ENCODE results near the gene APOA5.

Gene APOA5

DNA sequence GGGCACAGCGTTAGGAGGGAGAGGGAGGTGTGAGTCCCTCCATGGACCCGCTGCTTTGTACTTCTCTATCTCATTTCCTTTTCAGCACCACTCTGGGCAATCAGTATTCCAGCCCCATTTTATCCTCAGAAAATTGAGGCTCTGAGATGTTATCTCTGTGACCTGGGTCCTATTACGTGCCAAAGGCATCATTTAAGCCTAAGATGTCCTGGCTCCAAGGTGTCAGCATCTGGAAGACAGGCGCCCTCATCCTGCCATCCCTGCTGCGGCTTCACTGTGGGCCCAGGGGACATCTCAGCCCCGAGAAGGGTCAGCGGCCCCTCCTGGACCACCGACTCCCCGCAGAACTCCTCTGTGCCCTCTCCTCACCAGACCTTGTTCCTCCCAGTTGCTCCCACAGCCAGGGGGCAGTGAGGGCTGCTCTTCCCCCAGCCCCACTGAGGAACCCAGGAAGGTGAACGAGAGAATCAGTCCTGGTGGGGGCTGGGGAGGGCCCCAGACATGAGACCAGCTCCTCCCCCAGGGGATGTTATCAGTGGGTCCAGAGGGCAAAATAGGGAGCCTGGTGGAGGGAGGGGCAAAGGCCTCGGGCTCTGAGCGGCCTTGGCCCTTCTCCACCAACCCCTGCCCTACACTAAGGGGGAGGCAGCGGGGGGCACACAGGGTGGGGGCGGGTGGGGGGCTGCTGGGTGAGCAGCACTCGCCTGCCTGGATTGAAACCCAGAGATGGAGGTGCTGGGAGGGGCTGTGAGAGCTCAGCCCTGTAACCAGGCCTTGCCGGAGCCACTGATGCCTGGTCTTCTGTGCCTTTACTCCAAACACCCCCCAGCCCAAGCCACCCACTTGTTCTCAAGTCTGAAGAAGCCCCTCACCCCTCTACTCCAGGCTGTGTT lies 37.2 kb upstream of the APOA5 start:
- DNase-seq (ENCODE audit: low read depth, low spot score), result no peak
- no peak overlapping the region for H3K4me3 ChIP-seq (ENCODE audit: low read length)

DNA sequence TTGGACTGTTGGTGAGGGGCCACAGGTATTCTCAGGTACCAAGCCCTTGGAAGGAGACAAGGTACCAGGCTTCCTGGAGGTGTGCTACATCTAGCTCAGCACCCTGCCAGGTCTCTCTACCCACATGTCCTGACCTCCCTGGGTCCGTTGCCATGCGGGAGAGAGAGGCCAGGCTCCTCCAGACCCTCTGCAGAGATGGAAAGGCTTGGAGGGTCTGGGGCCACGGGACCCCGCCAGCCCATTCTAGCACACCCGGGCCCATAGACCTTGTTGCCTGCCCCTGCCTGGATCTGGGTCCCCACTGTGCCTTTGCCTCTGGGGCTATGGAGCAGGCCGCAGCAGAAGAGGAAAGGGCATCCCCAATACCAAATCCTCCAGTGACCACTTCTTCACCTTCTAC lies 35.8 kb upstream of the APOA5 start:
- no peak for DNase-seq (ENCODE audit: low read depth, low spot score)
- H3K4me3 ChIP-seq (ENCODE audit: low read length), result no peak overlapping the region

DNA sequence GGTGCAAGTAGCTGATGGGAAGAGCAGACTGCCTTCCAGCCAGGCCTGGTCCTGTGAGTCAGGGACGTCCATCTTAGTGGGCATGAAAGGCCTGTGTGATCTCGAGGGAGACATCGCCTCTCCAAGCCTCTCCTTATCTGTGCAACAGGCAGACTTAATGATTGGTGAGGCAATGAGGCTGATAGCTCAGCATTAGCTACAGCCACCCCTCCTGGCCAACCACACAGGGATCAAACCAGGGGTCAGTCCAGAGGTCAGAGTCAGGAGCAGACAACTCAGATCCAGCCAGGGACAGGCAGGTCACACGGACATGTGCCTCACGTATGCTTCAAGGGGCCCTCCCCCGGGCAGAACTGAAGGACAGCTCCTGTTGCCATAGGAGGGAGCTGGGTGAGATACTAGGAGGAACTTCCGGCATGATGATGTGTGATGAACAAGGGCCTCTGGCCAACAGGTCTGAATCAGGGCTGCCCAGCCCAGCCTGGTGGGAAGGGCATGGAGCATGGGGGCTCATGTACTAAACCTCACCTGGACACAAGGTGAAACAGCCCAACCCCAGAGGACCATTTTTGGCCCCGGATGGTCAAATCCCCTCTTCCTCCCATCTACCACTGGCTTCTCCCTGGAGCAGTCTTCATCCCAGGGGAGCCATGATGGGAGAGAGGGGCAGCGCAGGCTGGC lies 35.2 kb upstream of the APOA5 start:
- DNase-seq (ENCODE audit: low read depth, low spot score), result no peak
- H3K4me3 ChIP-seq (ENCODE audit: low read length), result no peak overlapping the region

DNA sequence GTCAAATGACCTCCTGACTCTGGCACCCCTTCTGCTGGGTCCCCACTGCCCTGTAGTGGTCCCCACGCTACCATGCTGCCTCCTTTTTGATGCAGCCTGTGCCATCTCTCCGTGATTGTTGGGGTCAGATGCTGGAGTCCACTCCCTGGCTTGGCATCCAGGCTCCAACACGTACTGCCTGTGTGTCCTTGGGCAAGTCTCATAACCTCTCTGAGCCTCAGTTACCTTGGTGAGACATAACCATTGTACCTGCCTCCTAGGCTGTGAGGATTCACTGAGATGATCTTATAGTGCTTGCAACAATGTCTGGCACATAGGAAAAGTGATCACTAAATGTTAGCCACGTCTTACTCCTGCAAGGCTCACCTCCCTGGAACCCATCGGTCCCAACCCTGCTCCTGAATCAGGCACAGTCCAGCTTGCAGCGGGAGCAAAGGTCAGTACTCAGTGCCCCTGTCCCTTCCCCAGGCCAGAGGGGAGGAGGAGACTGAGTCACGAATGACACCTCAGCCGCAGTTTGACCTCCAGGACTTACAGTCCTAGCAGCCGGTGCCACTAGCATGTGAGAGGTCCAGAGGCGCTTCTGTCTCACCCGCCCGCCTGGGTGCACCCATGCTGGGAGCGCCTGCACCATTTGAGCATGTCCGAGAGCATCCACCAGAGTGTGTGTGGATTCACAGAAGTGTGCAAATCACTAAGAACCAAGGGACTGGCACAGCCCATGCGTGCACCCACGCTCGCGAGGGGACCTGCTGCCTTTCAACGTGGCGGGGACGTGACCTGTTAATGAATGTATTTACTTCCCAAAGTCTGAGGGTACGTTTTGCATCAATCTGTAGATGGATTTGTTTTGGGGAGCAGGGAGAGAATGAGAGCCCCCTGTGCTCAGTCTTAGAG lies 34.4 kb upstream of the APOA5 start:
- H3K4me3 ChIP-seq (ENCODE audit: low read length), result no peak overlapping the region
- DNase-seq (ENCODE audit: low read depth, low spot score), result no peak

DNA sequence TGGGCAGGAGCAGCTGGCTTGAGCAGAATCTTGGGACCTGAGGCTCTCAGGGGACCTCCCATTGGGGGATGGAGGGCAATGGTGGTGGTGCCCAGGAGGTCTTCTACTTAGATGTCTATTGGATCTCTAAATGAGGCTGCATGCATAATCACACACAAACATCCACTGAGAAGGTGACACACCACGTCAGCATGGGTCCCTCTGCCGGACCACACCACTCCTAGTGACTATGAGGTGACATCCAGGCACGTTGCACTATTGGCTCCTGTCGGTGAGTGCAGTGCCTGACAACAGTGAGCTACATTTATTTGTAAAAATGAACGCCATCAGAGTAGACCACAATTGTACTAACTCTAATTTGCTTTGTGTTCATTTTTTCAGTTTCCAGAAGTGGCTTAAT lies 33.8 kb upstream of the APOA5 start:
- no peak for DNase-seq (ENCODE audit: low read depth, low spot score)

DNA sequence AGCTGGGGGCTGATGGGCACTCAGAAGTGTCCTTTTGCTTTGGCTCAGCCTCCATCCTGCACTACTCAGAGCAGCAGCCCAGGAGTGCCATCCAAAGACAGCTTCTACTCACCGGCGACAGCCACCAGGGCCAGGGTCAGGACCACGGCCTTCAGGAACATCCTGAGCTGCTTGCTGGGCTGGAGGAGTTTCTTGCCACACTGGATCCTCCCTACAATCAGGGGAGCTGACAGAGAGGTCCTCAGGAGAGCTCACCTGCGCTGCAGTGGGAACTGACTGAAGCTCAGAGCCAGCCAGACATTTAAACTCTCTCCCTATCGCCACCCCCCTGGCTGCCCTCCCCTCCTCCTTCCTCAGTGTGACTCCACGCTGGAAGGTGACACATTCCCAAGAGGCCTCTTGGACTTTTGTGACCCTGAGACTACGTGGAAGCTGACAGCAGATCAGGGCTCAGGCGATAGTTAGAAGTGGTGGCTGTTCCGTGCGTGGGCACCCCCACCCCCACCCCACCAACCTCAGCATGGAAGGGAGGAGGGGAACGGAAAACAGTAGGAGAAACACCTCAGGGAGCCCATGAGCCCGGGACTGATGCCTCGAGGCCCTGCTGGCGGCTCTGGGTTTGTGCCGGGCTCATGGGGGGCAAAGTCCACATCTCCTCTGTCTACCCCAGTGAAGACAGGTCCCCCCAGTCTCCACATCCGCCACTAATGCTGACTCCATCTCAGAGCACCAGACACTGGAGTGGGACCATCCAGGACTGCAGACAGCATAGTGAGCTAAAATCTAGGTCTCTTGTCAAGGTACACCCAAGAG lies 31.6 kb upstream of the APOA5 start, which contains the start of gene APOA4:
APOA4 (minus strand) TSS at position 274 of the 813 bp plus-strand sequence; CDS start at position 161, 113 bp downstream.
- no peak within 1 kb of the TSS for H3K4me3 ChIP-seq (ENCODE audit: low read length)
- no peak for DNase-seq (ENCODE audit: low read depth, low spot score)

More for the DNA sequence above, 33.8 kb upstream of the APOA5 start:
- H3K4me3 ChIP-seq (ENCODE audit: low read length), result no peak overlapping the region

DNA sequence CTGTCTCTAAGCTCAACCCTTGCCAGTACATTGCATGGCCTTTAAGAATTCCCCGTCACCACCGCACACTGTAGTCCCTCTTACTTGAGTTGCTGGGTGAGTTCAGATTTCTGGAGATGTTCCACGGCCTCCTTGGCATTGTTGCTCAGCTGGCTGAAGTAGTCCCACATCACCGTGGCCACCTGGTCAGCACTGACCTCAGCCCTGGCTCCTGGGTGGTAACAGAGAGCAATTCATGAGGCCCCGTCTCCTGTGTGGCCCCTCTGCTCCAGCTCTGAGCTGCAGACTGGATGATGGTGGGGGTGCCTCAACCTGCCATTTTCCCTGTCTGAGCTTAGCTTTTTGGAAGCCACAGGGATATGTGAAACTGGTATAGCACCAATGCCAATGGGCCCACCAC lies 30.9 kb upstream of the APOA5 start:
- no peak for DNase-seq (ENCODE audit: low read depth, low spot score)
- no peak overlapping the region for H3K4me3 ChIP-seq (ENCODE audit: low read length)

DNA sequence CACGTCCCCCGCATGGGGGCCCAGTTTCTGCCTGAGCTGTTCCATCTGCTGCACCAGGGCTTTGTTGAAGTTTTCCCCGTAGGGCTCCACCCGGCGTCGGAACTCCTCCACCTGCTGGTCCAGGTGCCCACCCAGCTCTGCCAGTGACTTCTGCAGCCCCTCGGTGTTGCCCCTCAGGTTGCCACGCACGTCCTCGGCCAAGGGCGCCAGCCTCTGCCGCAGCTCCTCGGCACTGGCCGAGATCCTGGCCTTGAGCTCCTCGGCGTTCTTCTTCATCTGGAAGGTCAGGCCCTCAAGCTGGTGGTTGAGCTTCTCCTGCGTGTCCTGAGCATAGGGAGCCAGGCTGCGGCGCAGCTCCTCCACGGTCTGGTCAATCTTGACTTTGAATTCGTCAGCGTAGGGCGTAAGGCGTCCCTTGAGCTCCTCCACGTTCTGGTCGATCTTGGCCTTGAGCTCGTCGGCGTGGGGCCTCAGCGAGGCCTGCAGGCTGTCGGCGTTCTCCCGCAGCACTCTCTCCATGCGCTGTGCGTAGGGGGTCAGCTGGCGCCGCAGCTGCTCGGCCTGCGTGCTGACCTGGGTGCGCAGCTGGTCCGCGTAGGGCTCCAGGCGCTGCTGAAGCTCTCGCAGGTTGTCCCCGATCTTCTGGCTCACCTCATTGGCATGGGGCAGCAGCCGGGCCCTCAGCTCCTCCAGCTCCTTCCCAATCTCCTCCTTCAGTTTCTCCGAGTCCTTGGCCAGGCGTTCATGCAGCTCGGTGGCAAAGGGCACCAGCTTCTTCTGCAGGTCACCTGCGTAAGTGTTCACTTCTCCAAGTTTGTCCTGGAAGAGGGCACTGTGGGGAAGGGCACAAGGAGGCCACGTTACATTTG lies 29.6 kb upstream of the APOA5 start:
- DNase-seq (ENCODE audit: low read depth, low spot score), result no peak
- no peak overlapping the region for H3K4me3 ChIP-seq (ENCODE audit: low read length)

DNA sequence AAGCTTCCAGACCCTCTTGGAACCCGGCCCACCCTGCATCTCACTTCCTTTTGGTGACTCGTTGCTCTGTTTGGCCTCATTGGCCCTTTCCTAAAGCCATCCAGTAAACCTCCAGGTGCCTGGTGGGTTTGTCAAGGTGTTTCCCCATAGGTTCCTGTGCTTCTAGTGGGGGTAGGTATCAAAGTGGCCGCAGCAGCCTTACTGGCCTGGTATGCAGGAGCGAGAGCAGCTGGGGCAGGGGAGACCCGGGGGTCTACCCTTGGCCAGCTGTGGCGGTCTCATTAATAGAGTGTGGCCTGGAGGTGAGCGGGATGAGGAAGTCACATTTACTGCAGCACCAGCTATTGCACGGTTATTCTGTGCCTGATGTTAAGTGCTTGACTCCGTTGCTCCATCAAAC lies 27.4 kb upstream of the APOA5 start:
- no peak for DNase-seq (ENCODE audit: low read depth, low spot score)
- no peak overlapping the region for H3K4me3 ChIP-seq (ENCODE audit: low read length)

DNA sequence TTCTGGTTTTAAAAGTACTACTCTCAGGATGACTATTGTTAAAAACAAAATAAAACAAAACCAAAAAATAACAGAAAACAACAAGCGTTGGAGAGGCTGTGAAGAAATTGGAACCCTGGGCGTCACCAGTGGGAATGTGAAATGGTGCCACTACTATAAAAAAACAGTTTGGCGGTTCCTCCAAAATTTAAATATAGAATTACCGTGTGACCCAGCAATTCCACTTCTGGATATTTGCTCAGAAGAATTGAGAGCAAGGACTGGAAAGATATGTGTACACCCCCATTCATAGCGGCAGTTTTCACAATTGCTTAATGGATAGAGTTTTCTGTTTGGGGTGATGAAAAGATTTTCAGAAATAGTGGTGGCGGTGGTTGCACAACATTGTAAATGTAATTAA lies 22.8 kb upstream of the APOA5 start:
- no peak for DNase-seq (ENCODE audit: low read depth, low spot score)
- H3K4me3 ChIP-seq (ENCODE audit: low read length), result no peak overlapping the region

DNA sequence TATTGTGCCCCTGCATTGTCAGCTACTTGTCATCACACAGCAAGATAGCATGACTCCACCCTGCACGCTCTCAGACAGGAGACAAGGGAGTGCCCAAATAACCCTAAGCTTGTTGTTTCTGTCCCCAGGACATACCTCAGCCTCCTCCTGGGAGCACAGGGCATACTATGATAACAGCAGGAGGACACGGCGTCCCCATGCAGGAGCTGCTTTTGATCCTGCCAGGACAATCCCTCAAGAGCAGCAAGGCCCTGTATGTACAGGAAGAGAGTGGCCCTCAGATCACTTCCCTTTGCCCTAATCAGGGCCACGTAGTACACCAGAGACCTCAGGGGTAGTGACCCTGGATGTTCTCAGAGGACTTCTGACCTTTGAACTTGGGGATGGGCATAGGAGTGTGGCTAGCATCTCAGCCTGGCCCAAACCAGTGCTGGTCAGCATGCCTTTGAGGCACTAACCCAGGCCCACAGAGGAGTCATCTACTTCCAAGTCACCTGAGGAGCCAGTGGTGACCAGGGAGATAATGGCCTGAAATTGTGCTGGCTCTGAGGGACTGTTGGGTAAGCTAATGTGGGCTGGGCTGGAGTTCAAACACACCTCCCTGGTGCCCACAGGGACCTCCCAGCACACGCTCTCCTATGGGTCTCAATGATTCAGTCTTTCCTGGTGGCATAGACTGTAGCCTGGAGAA lies 22.2 kb upstream of the APOA5 start:
- DNase-seq (ENCODE audit: low read depth, low spot score), result no peak
- no peak overlapping the region for H3K4me3 ChIP-seq (ENCODE audit: low read length)

DNA sequence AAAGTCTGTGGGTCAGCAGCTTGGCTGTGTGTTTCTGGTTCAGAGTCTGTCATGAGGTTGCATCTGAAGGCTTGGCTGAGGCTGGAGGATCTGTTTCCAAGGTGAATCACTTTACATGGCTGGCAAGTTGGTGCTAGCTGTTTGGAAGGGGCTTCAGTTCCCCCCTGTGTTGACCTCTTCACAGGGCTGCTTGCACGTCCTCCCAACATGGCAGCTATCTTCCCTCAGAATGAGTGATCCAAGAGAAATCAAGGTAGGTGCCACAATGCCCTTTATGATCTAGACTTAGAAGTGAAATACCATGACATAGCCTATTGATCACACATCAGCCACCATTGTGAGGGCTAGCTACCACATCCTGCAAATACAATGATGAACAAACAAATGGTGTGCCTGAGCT lies 21.5 kb upstream of the APOA5 start:
- H3K4me3 ChIP-seq (ENCODE audit: low read length), result no peak overlapping the region
- no peak for DNase-seq (ENCODE audit: low read depth, low spot score)

DNA sequence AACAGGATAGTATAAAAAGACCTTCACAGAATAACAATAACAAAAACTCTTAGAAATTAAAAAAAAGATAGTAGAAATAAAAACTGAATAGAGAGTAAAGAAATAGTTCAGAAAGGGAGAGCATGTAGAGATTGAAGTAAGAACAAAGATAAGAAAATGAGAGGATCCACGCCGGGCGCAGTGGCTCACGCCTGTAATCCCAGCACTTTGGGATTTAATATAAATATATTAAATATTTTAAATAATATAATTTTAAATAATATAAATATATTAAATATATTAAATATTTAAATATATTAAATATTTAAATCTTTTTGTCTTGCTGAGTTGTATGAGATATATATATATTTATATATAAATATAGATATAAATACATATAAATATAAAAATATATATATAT lies 20.4 kb upstream of the APOA5 start:
- no peak for DNase-seq (ENCODE audit: low read depth, low spot score)
- H3K4me3 ChIP-seq (ENCODE audit: low read length), result no peak overlapping the region

DNA sequence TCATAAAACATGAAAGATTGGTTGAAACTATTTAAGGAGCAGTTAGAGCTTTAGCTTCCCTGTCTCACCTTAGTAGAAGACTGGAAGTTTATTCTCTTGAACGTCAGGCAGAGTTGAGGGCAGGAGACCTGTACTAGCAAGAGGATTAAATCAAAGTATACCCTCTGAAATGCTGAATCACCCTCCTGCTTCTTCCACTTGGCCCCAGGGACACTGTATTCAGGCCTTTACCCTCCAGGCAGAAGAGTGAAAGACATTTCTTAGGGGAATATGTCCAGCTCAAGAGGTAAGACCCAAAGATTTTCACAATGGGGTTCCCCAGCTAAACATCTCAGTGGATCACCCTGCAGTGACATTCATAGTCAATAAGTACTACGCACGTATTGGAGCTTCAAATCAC lies 19.5 kb upstream of the APOA5 start:
- no peak for DNase-seq (ENCODE audit: low read depth, low spot score)
- no peak overlapping the region for H3K4me3 ChIP-seq (ENCODE audit: low read length)

DNA sequence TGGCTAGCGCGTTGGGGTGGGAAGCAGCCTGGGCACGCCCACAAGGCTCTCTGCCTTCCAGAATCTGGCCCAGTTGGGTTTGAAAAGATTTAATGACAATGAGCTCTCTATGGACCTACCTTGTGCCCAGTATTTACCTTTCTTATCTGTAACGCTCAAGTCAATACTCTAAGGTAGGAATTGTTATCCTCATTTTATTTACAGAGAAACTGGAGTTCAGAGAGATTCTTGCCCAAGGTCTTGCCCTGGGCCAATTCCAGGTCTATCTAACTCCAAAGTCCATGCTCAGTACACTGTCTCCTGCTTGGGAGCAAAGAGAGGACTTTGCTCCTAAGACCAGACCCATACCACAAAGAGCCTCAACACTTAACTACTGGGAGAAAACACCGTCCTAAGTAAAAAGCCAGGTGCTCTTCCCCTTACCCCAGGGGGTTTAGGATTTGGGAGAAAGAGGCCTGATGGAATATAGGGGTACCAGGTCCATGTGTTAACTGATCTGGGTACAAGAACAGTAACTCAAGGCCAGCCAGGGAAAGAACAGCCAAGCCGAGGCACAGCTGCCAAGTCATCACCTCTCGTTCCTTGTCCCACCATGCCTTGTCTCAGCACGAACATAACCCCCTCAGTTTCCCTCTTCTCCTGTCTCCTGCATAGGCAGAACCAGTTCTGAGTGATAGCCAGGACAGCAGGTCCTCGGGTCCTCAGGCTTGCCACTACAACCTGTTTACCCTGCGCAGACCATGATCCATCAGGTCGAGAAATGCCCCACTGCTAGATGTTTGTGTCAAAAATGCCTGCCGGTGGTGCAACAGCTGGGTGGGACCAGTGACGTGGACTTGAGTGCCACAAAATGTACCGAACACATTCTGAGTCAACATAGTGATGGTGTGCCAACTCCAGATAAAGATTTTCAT lies 16.8 kb upstream of the APOA5 start:
- H3K4me3 ChIP-seq (ENCODE audit: low read length), result no peak overlapping the region
- no peak for DNase-seq (ENCODE audit: low read depth, low spot score)

DNA sequence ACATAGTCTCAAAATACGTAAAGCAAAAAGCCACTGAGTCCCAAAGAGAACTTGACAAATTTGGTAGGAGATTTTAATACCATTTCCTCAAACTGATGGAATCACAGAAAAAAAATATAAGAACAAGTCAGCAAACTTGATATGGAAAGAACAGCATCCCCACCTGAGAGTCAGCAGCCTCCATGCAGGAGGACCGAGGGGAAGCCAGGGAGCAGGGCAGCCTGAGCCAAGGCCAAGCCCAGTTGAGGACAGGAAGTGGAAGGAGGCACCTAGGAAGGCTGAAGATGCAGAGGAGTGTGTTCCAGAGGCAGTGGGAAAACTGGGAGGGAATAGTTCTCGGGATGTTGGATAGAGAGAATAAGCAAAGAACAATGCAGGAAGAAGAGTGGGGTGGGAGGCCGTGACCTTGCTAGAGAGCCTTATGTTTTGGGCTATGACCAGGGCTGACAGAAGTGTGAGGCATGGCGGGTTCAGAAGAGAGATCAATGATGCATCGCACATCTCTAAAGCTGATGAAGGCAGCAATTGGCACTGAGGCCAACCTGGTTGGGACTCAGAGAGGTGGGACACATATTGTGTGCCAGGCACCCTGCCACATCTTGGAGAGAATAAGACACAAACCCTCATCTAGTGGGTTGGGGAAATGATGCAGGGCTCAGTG lies 16.1 kb upstream of the APOA5 start:
- no peak for DNase-seq (ENCODE audit: low read depth, low spot score)
- H3K4me3 ChIP-seq (ENCODE audit: low read length), result no peak overlapping the region
